Measurements from ENCODE around the gene SERPINA12. TPM values are rescaled to one million over a fixed set of nuclear protein-coding genes. Genes with fewer than 3 reads are reported as not detected.

The SERPINA12 gene
- total RNA-seq, 2 donors from 2014 or later = not detected

- ATAC-seq (replicated peaks in 1 of 2) (no peak), DNase-seq (no peak)
- Mint-ChIP-seq H3K27ac (no peak overlapping the region), H3K4me3 (no peak overlapping the region), H3K9me3 (peaks cover 0 to 6% of the 10 kb centered on the region in 2 donors), H3K27me3 (ENCODE audit: low read depth) (peaks cover 14% of the 10 kb centered on the region), H3K4me1 (ENCODE audit: low read depth) (no peaks in the 10 kb centered on the region), H3K36me3 (ENCODE audit: insufficient read depth in 2 of 2) (no peaks in the 10 kb centered on the region)
Measured at GRCh38 chr14:94542811-94543440, 33.7 kb upstream of the SERPINA12 start.

- ATAC-seq (replicated peaks in 1 of 2) (no peak), DNase-seq (no peak)
- no peaks in the 10 kb centered on the region for H3K4me1 Mint-ChIP-seq (ENCODE audit: low read depth)
- H3K27me3 Mint-ChIP-seq (ENCODE audit: low read depth) = peaks cover 16% of the 10 kb centered on the region
- peaks cover 2 to 6% of the 10 kb centered on the region in 2 donors for H3K9me3 Mint-ChIP-seq
- H3K4me3 Mint-ChIP-seq = no peak overlapping the region
- H3K36me3 Mint-ChIP-seq (ENCODE audit: insufficient read depth in 2 of 2) = no peaks in the 10 kb centered on the region
- no peak overlapping the region for H3K27ac Mint-ChIP-seq
Measured at GRCh38 chr14:94542111-94542810, 33.0 kb upstream of the SERPINA12 start.

- Mint-ChIP-seq H3K36me3 (ENCODE audit: insufficient read depth in 2 of 2) (no peaks in the 10 kb centered on the region), H3K27me3 (ENCODE audit: low read depth) (peaks cover 18% of the 10 kb centered on the region), H3K9me3 (peaks cover 2 to 6% of the 10 kb centered on the region in 2 donors), H3K27ac (no peak overlapping the region), H3K4me3 (no peak overlapping the region), H3K4me1 (ENCODE audit: low read depth) (no peaks in the 10 kb centered on the region)
- DNase-seq (no peak), ATAC-seq (replicated peaks in 1 of 2) (no peak)
Measured at GRCh38 chr14:94541234-94541975, 32.1 kb upstream of the SERPINA12 start.

- Mint-ChIP-seq H3K27me3 (ENCODE audit: low read depth) (peaks cover 10% of the 10 kb centered on the region), H3K27ac (no peak overlapping the region), H3K4me3 (no peak overlapping the region), H3K4me1 (ENCODE audit: low read depth) (no peaks in the 10 kb centered on the region), H3K36me3 (ENCODE audit: insufficient read depth in 2 of 2) (no peaks in the 10 kb centered on the region), H3K9me3 (peaks cover 2% of the 10 kb centered on the region in 2 donors)
- ATAC-seq (replicated peaks in 1 of 2) (no peak), DNase-seq (no peak)
Measured at GRCh38 chr14:94540031-94540794, 30.9 kb upstream of the SERPINA12 start.

GRCh38 chr14:94539181-94539580, 29.9 kb upstream of the SERPINA12 start:
- H3K4me3 Mint-ChIP-seq = no peak overlapping the region
- DNase-seq (no peak), ATAC-seq (replicated peaks in 1 of 2) (no peak)
- H3K27me3 Mint-ChIP-seq (ENCODE audit: low read depth) = peaks cover 10% of the 10 kb centered on the region
- no peaks in the 10 kb centered on the region for H3K36me3 Mint-ChIP-seq (ENCODE audit: insufficient read depth in 2 of 2)
- no peak overlapping the region for H3K27ac Mint-ChIP-seq
- H3K9me3 Mint-ChIP-seq = peaks cover 2% of the 10 kb centered on the region in 2 donors
- no peaks in the 10 kb centered on the region for H3K4me1 Mint-ChIP-seq (ENCODE audit: low read depth)

GRCh38 chr14:94538070-94538740, 28.9 kb upstream of the SERPINA12 start:
- Mint-ChIP-seq H3K27ac (no peak overlapping the region), H3K4me1 (ENCODE audit: low read depth) (no peaks in the 10 kb centered on the region), H3K27me3 (ENCODE audit: low read depth) (peaks cover 10% of the 10 kb centered on the region), H3K4me3 (no peak overlapping the region), H3K36me3 (ENCODE audit: insufficient read depth in 2 of 2) (no peaks in the 10 kb centered on the region), H3K9me3 (peaks cover 2% of the 10 kb centered on the region in 2 donors)
- DNase-seq = no peak
- no peak for ATAC-seq (replicated peaks in 1 of 2)

GRCh38 chr14:94536836-94537235, 27.6 kb upstream of the SERPINA12 start:
- Mint-ChIP-seq H3K4me3 (no peak overlapping the region), H3K36me3 (ENCODE audit: insufficient read depth in 2 of 2) (no peaks in the 10 kb centered on the region), H3K4me1 (ENCODE audit: low read depth) (no peaks in the 10 kb centered on the region), H3K27ac (no peak overlapping the region), H3K9me3 (peaks cover 2% of the 10 kb centered on the region in 2 donors), H3K27me3 (ENCODE audit: low read depth) (peaks cover 10% of the 10 kb centered on the region)
- no peak for DNase-seq
- ATAC-seq (replicated peaks in 1 of 2) = no peak

- H3K27me3 Mint-ChIP-seq (ENCODE audit: low read depth) = peaks cover 10% of the 10 kb centered on the region
- no peak for ATAC-seq (replicated peaks in 1 of 2)
- DNase-seq = no peak
- peaks cover 2% of the 10 kb centered on the region in 2 donors for H3K9me3 Mint-ChIP-seq
- no peak overlapping the region for H3K27ac Mint-ChIP-seq
- no peaks in the 10 kb centered on the region for H3K36me3 Mint-ChIP-seq (ENCODE audit: insufficient read depth in 2 of 2)
- no peak overlapping the region for H3K4me3 Mint-ChIP-seq
- no peaks in the 10 kb centered on the region for H3K4me1 Mint-ChIP-seq (ENCODE audit: low read depth)
Measured at GRCh38 chr14:94535506-94535905, 26.2 kb upstream of the SERPINA12 start.

- ATAC-seq (replicated peaks in 1 of 2) (no peak), DNase-seq (no peak)
- no peaks in the 10 kb centered on the region for H3K36me3 Mint-ChIP-seq (ENCODE audit: insufficient read depth in 2 of 2)
- H3K9me3 Mint-ChIP-seq = peaks cover 0 to 1% of the 10 kb centered on the region in 2 donors
- peaks cover 4% of the 10 kb centered on the region for H3K27me3 Mint-ChIP-seq (ENCODE audit: low read depth)
- H3K4me3 Mint-ChIP-seq = no peak overlapping the region
- no peaks in the 10 kb centered on the region for H3K4me1 Mint-ChIP-seq (ENCODE audit: low read depth)
- H3K27ac Mint-ChIP-seq = no peak overlapping the region
Measured at GRCh38 chr14:94532447-94532846, 23.2 kb upstream of the SERPINA12 start.

- H3K27ac Mint-ChIP-seq = no peak overlapping the region
- no peaks in the 10 kb centered on the region for H3K9me3 Mint-ChIP-seq
- no peaks in the 10 kb centered on the region for H3K36me3 Mint-ChIP-seq (ENCODE audit: insufficient read depth in 2 of 2)
- H3K4me1 Mint-ChIP-seq (ENCODE audit: low read depth) = no peaks in the 10 kb centered on the region
- ATAC-seq (replicated peaks in 1 of 2) (no peak), DNase-seq (no peak)
- H3K4me3 Mint-ChIP-seq = no peak overlapping the region
- peaks cover 6% of the 10 kb centered on the region for H3K27me3 Mint-ChIP-seq (ENCODE audit: low read depth)
Measured at GRCh38 chr14:94531187-94531586, 21.9 kb upstream of the SERPINA12 start.

- no peak for ATAC-seq (replicated peaks in 1 of 2)
- no peaks in the 10 kb centered on the region for H3K4me1 Mint-ChIP-seq (ENCODE audit: low read depth)
- H3K9me3 Mint-ChIP-seq = peaks cover 1 to 10% of the 10 kb centered on the region in 2 donors
- peaks cover 16% of the 10 kb centered on the region for H3K27me3 Mint-ChIP-seq (ENCODE audit: low read depth)
- H3K36me3 Mint-ChIP-seq (ENCODE audit: insufficient read depth in 2 of 2) = peaks cover 0 to 4% of the 10 kb centered on the region in 2 donors
- no peak for DNase-seq
- no peak overlapping the region for H3K4me3 Mint-ChIP-seq
- no peak overlapping the region for H3K27ac Mint-ChIP-seq
Measured at GRCh38 chr14:94524093-94524492, 14.8 kb upstream of the SERPINA12 start.

- H3K27ac Mint-ChIP-seq = no peak overlapping the region
- H3K27me3 Mint-ChIP-seq (ENCODE audit: low read depth) = peaks cover 16% of the 10 kb centered on the region
- ATAC-seq (replicated peaks in 1 of 2) = no peak
- peaks cover 3 to 14% of the 10 kb centered on the region in 2 donors for H3K9me3 Mint-ChIP-seq
- no peak overlapping the region for H3K4me3 Mint-ChIP-seq
- peaks cover 0 to 4% of the 10 kb centered on the region in 2 donors for H3K36me3 Mint-ChIP-seq (ENCODE audit: insufficient read depth in 2 of 2)
- H3K4me1 Mint-ChIP-seq (ENCODE audit: low read depth) = no peaks in the 10 kb centered on the region
- no peak for DNase-seq
Measured at GRCh38 chr14:94523265-94523664, 14.0 kb upstream of the SERPINA12 start.
